SKM-1 treated with dmso at 0.1 percent for 144 hours (cell line): ENCODE data around the gene TEX19.

ENCODE experiments used
- DNase-seq: peaks from one replicate; lab custom pipeline; 2025; ENCODE audit not compliant: unreplicated experiment; lab: John Stamatoyannopoulos, UW

TEX19 gene

DNA sequence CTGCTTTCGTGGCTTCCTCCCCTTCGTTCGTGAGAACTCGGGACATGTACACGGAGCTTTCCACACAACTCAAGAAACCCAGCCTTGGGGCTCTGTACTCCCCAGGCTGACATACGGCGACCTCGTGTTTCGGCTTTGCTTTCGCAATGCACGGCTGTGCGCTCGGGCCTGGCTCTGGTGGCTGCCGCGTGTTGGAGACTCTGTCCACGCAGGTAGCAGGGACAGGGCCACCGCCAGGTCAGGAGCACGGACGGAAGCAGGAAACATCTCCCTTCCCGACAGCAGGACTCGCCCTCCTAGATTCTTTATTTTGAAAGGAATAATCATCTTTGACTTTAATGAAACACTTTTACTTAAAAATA is 29.9 kb downstream of the TEX19 start:
- no peak for DNase-seq

DNA sequence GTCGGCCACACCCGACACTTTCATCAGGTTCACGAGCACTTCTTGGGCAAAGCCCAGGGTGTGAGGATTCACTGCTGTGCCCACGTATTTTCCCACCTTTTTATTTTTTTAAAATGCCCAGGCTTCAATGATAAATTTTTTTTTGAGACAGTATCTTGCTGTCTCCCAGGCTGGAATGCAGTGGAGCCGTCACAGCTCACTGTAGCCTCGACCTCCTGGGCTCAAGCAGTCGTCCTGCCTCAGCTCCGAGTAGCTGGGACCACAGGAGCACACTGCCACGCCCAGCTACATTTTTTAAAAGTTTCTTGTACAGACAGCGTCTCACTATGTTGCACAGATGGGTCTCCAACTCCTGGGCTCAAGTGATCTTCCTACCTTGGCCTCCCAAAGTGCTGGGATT is 30.3 kb downstream of the TEX19 start:
- DNase-seq = no peak

DNA sequence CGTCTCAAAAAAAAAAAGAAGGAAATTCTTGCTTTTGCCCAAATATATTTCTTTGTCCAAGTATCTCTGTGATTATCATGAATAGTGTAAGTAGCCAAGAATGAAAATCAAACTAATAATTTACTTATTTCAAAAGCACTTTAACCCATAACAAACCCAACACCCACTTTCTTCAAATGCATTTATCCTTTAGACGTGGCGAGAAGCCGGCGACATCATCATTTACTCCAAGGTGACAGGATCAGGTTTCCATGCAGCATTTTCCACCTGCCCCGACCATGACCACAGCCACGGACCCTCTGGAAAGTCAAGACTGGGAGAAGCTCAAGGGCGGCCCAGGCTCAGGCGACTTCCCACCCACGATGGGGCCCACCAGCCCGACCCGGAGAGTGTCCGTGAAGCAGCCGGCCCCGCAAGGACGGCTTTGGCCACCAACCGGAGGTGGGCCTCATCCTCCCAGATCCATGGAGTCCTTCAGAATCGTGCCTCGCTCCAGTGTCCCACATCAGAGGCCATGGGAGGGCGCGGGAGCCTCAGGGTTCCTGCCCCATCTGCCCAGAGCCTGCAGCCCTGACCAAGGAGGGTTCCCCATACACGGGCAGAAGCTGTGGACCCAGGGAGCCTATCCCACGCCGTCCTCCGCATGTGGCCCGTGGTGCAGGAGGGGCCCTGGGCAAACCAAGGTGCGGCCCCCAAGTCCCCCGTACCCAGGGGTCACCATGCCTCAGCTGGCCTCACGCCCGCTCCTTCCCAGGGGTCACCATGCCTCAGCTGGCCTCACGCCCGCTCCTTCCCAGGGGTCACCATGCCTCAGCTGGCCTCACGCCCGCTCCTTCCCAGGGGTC is 31.2 kb downstream of the TEX19 start:
- no peak for DNase-seq

DNA sequence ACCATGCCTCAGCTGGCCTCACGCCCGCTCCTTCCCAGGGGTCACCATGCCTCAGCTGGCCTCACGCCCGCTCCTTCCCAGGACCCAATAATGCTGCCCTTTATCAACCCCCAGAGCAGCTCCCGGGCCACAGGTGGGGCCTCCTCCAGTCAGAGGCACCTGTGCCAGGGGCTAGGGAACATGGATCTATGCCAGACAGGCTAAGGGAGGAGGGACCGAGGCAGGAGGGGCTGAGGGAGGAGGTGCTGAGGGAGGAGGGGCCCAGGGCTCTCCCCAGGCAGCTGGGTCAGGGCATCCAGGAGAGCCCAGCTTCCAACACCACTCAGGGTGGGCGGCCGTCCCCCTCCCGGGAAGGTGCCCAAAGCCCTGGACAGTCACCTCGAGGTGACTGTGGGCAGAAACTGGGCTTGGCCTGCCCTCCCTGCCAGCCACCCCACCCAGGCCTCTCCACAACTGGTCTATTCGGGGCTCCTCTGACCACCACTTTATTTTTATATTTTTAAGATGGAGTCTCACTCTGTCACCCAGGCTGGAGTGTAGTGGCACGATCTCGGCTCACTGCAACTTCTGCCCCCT is 31.9 kb downstream of the TEX19 start:
- DNase-seq = no peak

DNA sequence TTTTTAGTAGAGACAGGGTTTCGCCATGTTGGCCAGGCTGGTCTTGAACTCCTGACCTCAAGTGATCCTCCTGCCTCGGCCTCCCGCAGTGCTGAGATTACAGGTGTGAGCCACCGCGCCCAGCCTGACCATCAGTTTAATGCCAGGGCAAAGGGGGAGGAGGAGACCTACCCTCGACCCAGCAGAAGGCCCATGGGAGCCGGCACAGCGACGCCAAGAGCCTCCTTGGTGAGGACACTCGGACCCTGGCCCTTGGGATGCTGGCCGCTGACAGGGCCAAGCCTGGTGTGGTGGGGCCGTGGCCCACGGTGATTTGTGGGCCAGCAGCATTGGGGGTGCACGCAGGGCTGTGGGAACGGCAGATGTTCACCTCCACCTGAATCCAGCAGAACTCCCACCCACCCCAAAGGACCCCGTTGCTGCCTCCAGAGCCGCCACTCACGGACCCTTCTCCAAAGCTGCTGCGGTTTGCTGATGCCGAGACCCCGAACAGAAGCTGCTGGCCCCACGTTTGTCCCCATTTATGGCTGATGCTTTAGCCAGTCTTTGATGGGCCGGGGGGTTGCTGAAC is 32.5 kb downstream of the TEX19 start:
- no peak for DNase-seq

DNA sequence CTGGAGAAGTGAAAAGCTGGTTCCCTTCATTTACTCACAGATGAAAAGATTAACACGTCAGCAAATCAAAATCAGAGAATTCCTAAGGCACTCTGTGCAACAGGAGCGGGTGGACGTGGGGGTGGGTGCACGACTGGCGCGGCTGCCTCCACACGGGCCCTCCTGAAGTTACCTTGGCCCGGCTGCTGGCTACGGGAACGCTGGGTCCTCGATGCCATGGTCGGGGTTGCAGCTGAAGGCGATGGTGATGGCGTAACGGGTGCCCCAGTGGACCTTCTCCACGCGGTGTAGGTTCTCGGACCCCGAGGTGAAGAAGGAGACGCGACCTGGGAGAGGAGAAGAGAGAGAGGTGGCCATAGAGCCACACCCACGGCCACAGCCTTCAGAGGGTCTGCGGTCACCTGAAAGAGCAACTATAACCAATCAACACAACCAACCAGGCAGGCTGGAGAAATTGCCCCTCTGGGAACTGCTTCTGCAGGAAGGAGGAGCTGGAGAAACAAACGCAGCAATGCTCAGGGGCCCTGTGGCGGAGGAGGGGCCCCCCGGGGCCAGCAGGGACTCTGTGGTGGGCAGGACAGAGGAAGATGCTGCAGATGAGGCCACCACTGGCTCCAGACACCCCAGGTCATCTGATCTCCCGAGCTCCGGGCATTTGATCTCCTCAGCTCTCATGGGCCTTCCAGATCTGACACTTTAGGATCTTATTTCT is 33.3 kb downstream of the TEX19 start:
- DNase-seq = no peak

DNA sequence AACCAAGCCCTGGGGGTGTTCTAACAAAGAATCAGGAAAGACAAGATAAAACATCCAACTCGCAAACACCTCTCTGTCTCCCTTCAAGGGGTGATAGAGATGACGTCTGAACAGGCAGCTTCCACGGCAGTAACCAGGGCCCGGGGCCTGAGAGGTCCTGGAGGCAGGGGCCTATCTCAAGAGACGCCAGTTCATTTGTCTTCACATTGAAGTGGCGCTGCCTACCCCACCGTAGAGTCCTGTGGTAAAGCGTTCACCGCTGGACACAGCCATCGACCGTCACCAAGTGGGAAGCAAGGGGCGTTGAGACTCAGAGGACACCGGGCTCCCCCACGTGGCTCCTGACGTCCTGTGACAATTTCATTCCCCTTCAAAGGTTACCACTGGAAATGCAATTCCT is 33.9 kb downstream of the TEX19 start:
- no peak for DNase-seq

DNA sequence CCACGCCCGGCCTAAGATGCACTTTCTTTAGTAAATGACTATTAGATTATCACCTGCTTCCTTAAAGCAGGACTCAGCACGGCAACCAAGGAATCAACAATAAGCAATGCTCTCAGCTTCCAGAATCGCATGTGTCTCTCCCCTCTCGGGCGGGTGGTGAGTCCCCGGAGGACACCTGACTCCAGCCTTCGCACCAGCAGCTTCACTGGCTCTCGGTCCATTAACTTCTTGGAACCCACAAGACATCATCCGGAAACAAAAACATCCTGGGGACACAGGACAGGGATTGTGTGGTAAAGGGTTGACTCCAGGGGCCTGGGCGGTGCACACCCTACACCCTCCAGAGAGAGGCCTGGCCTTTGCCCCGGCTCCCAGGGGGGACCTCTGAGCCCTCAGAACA is 35.2 kb downstream of the TEX19 start:
- DNase-seq = no peak

DNA sequence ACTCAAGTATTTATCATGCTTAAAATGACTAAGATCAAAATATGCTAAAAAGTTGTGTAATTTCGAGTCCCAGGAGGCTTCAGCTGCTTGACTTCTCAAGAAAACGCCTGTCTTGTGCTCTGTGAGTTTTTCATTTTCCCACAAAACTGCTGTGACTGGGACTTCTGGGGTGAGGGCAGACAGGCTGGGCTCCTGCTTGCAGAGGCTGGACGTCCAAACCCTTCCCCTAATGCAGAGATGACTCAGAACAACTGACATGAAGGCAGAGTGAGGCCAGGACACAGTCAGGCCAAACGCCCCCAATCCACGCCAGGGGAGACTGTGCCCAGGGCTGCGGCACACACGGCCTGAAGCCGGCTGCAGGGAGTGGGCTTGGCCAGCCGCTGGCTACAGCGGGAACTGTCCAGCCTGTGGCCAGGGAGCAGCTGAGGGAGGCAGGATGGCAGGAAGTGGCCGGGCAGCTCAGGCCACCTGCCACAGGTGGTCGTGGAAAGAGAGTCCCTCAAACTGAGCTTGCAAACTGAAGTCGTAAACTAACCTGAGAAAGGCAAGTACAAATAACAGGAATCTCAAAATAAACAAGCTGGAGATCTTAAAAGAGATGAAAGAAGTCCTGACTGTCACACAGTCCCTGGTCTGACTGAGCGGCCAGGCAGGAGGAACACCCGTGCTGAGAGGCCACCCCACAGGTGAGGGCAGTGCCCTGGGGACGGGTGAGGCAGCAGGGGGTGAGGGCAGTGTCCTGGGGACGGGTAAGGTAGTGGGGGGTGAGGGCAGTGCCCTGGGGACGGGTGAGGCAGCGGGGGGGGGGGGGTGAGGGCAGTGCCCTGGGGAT is 37.8 kb downstream of the TEX19 start:
- DNase-seq = no peak

DNA sequence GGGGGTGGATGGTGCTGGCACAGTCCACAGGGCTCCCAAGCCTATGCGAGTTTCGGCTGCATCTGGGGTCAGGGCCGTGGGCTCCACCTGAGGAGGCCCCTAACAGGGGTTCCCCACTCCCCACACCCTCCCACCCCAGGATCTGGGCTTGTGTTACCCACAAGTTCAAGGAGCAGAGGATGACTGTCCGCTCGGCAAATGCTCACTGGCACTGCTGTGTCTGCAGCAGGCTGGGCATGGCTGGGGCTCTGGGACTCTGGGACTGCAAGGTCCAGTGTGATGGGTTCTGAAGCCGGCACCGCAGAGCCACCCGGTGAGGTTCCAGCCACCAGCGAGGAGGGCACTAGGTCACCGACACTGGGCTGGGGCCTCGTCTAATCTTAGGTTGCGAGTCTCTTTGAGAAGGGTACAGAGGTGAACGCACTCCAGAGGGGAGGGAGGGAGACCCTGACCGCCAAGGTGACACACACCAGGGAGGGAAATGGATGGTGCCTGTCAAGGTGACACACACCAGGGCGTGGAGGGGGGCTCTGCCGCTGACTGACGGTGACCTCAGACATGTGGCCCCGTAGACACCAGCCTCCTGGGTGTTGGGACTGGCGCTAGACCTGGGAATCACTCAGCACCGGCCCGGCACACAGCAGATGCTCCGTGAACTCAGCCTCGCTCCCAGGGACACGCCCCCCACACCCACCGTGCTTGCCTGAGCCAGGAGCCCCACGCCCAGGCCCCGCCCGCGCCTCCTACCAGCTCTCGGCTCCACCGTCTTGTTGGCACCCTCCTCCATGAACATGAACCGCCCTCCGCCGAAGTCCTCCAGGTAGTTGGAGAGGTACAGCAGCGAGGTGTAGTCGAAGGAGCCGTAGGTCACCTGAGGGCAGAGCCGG is 38.6 kb downstream of the TEX19 start:
- no peak for DNase-seq

DNA sequence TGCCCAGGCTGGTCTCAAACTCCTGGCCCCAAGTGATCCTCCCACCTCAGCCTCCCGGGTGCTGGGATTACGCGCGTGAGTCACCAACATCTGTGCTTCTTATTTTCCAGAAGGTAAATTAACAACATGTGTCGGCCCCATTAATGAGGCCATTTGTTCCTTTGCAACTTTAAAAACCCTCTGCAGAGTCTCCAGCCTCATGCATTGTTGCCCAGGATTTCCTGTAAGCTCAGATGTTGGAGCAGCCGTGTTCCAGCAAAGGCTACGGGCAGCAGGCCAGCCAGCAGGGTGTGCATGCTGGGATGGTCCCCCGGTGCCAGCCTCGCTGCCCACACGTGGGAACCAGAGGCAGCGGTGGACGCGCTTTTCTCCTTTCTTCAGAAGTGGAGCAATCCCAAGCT is 40.0 kb downstream of the TEX19 start:
- no peak for DNase-seq

DNA sequence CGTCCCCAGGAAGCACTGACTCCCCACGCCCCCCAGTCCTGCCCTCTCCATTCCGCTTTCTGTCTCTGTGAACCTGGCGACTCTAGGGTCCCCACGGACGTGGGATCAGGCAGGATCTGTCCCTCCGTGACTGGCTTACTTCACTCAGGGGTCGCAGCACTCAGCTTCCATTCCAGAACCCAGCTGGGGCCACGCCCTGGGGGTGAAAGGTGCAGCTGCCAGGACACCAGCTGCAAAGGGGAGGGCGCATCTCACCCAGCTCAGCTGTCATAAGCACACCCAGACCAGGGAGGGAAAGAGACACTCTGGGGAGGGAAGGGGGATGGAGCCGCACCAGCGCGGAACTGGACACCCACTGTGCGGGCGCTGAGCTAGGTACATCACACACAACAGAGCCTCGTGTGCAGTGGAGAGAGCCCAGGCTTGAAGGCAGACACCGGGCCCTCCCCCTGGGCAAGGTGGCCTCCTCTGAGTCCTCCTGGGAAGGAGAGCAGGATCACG is 40.6 kb downstream of the TEX19 start:
- DNase-seq = no peak

DNA sequence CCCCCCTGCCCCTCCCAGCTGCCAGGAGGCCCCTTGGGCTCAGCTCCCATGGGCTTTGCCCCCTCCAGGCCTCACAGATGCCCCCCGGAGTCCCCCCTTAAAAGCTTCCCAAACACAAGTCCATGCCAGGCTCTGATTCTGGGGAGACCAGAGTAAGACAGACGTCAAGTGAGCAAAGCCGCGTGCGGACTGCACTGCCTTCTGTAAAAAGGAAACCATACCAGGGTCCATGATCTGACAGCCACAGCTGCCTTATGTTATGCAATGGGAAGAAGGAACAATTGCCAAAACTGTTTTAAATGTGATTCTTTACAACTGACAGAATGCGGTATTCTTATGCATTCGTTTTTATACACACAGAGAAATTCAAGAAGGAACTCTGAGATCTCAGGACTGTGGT is 41.2 kb downstream of the TEX19 start:
- DNase-seq = peak; percentile 58

DNA sequence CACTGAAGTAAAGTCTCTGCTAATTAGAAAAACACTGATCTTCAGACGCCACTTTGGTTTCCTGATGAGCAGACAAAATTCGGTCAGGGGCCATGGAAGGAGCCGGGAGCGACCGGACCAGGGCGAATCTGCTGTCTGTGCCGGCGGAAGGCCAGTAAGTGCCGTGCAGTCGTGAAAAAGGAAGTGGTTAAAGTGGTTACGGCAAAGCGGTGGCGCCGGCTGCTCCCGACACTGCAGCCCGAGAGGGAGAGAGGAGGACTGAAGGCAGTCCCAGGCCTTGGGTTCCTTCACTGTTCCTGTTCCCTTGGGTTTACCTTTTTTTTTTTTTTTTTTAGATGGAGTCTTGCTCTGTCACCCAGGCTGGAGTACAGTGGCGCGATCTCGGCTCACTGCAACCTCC is 41.8 kb downstream of the TEX19 start:
- peak; percentile 90 for DNase-seq

DNA sequence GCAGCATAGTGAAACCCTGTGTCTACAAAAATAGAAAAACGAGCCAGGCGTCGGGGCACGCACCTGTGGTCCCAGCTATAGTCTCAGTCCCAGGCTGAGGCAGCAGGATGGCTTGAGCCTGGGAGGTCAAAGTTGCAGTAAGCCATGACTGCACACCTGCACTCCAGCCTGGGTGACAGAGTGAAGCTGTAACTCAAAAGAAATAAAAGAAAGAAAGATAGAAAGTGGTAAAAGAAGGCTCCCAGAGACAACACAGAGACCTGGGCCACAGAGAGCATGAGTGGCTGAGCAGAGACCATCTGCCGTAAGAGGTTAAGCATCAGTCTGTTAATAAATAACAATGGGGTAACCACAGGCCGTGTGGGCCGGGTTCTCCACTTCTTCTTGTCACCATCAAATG is 43.8 kb downstream of the TEX19 start:
- no peak for DNase-seq

DNA sequence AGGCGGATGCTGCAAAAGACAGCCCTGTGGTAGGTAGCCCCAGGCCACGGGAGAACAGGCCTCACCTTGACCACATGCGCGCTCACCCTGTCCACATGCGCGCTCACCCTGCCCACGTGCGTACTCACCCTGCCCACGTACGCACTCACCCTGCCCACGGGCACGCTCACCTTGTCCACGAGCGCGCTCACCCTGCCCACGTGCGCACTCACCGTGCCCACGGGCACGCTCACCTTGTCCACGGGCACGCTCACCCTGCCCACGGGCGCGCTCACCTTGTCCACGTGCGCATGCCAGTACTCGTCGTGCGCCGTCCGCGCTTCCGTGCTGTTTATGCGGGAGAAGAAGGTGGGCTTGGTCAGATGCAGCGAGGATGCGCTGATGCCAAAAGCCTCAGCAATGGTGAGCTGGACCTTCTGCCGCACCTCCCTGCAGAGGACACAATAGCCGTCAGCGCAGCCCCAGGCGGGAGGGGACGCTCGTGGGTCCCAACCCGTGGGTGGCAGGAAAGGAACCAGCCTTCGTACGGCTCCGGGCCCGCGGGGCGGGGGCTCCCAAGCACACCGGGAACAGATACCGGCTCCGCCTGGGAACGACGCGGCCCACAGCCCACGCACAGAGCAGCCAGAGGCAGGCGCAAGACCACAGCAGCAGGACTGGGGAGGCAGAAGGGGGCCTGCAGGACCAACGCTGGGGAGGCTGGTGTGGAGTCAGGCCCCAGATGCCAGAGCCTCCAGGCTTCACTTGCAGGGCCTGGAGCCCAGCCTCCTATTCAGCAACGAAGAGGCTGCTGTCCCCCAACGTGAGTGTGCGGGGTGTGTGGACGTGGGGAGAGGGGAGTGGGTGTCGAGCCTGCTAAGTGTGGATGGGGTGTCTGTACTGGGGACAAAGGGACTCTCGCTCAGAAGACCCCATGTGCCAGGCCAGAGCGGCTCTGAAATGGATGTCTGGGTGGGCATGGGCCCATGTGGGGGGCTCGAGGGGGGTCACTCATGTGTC is 44.9 kb downstream of the TEX19 start:
- no peak for DNase-seq

DNA sequence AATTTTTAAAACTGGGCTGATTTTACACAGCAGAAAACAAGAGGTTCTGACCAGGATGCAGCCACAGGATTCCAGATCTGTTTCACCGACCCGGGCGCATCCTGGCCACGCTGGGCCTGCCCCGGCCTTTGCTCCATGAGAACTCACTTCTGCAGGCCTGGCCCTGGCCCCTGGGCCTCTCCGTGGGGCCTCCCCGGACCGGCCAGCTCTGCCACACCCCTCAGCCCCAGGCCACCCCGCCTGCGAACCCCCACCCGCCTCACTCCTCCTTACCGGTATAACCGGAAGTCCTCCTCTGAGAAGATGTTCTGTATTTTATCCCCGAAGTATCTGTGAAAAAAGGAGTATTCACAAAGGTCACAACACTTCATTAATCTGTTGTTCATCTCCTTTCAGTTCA is 46.0 kb downstream of the TEX19 start:
- DNase-seq = no peak

DNA sequence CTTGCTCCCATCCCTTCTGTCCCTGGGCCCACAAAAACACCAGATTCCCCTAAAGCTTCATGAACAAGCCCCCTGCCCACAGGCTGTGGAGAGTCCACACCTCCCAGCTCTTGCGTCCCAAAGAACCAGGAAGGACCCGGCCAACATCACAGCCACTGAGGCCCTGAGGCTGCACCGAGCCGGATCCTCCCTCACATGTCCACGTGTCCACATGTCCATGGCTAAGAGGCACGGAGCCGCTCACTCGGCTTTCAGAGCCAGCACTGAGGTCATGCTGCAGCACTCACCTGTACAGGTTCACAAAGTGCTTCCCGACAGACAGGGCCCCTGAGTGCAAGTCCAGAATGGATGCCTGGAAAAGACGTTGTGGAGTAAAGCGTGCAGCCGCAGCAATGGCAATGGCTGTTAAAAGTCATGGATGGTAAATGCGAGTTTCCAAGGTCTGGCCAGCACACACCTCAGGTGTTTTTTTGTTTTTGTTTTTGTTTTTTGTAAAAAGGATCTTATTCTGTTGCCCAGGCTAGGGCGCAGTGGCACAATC is 47.2 kb downstream of the TEX19 start:
- no peak for DNase-seq
